ENCODE measurements around the gene F13A1. TPM values are rescaled to one million over a fixed set of nuclear protein-coding genes. Genes with fewer than 3 reads are reported as not detected.

Gene F13A1
- total RNA-seq, 4 donors from 2014 or later = 28.8 to 303 (median 117) TPM

DNA sequence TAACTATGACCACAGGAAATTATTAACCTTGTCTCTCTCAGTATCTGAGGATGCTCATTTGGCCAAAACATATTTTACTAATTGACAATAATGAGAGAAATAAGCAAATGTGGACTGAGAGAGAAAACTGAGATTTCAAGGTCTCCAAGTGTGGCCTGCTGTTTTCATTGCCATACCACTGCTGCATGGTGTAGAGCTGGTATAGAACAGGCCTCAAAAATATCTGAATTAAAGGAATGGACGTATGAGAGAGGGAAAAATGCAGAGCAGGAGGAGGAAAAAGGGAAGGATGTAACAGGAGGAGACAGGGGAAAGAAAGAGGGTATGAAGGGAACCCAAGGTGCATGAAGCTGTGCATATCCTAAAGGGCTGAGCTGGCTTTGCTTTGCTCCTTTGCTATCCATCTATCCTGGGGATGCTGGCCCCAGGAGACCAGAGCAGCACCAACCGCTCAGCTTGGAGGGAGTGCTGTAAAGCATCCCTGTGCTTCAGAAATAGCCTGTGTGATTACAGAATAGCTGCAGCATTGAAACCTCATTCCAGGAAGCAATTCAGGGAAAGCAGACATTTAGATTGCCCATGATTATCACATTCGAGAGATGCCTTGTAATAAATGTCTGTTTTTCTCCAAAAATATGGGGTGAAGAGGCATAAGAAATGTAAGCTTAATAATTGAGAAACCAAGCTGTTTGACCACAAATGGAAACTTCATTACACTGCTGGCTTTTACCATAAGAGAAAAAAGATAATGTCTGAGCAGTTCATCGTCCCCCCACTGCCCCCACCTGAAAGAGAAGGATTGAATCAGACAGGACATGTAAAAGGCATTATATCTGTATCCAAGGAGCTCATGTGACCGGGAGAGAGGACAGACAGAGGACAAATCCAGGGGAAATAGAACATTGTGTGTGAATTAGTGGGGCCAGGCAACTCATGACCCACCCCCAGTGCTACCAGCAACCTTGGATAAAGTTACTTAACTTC lies 80.6 kb downstream of the F13A1 start:
- TF ChIP-seq EP300 (IDR thresholded peaks at IDR 0.05) (no peak), POLR2A (IDR thresholded peaks at IDR 0.05) (no peak), POLR2AphosphoS5 (IDR thresholded peaks at IDR 0.05) (no peak)
- TF ChIP-seq, protein P1, sequence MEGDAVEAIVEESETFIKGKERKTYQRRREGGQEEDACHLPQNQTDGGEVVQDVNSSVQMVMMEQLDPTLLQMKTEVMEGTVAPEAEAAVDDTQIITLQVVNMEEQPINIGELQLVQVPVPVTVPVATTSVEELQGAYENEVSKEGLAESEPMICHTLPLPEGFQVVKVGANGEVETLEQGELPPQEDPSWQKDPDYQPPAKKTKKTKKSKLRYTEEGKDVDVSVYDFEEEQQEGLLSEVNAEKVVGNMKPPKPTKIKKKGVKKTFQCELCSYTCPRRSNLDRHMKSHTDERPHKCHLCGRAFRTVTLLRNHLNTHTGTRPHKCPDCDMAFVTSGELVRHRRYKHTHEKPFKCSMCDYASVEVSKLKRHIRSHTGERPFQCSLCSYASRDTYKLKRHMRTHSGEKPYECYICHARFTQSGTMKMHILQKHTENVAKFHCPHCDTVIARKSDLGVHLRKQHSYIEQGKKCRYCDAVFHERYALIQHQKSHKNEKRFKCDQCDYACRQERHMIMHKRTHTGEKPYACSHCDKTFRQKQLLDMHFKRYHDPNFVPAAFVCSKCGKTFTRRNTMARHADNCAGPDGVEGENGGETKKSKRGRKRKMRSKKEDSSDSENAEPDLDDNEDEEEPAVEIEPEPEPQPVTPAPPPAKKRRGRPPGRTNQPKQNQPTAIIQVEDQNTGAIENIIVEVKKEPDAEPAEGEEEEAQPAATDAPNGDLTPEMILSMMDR (IDR thresholded peaks at IDR 0.05) = no peak
- ATAC-seq = no peak
- Histone ChIP-seq H3K27me3 (no peaks in the 10 kb centered on the region), H3K4me3 (no peak overlapping the region), H3K9me3 (no peaks in the 10 kb centered on the region), H3K4me1 (no peaks in the 10 kb centered on the region), H3K36me3 (no peaks in the 10 kb centered on the region), H3K27ac (no peak overlapping the region)
- 44 to 49% methylated on average over 4 of the region's 5 CpGs for WGBS, 2 donors (ENCODE audit: low coverage in 1 of 2)

DNA sequence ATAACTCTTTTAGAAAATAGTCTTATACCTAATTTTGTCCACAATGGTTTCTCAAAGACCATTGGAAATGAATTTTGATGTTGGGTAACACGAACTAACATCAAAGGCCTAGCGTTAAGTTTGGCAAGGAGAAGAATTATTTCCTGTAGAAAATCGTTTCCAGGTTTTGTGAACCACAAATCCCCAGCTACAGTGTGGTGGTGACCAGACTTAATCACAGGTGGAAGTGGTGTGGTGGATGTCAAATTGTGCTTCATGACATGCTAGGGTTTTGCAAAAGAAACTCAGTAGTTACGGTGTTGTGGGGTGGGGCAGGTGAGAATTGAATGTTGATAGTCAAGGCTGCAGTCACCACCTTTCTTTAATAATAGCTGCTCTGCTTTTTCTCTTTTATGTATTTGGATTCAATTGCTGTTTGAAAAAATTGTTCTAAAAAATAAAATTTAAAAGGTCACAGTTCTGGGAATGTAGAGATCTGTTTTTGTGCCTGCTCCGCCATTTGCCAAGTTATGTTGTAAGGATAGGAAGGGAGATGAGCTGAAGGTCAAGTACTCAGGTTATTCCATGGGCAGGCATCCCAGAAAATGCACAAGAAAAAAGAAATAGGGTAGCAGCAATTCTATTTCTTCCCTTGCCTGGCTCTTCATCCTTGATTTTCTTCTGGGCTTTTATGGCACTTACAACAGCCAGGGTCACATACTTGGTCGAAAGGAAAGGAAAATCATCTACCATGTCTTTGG lies 83.6 kb downstream of the F13A1 start:
- WGBS, 2 donors (ENCODE audit: low coverage in 1 of 2) = 70 to 89% methylated on average over 3 to 6 of the region's 6 CpGs
- no peak for ATAC-seq
- H3K27ac ChIP-seq = no peak overlapping the region
- H3K27me3 ChIP-seq = no peaks in the 10 kb centered on the region
- TF ChIP-seq, protein P1 (IDR thresholded peaks at IDR 0.05) = no peak
- TF ChIP-seq EP300 (IDR thresholded peaks at IDR 0.05) = no peak
- TF ChIP-seq POLR2AphosphoS5 (IDR thresholded peaks at IDR 0.05) = no peak
- no peak for TF ChIP-seq POLR2A (IDR thresholded peaks at IDR 0.05)
- no peak overlapping the region for H3K4me3 ChIP-seq
- H3K36me3 ChIP-seq = no peaks in the 10 kb centered on the region
- H3K4me1 ChIP-seq = no peaks in the 10 kb centered on the region
- no peaks in the 10 kb centered on the region for H3K9me3 ChIP-seq

DNA sequence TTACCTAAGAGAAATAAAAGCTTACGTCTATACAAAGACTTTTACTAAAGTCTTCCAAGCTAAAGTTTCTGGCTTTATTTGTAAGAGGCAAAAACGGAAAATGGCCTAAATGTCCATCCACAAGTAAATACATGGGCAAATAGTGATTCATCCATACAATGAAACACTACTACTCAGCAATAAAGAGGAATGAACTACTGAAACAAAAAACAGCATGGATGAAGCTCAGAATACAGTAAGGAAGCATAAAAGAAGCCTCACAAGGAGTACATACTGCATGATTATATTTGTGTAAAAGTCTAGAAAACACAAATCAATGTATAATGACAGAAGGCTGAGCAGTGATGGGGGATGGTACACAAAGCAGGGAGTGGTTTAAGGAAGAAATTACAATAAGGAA lies 84.7 kb downstream of the F13A1 start:
- WGBS, 2 donors (ENCODE audit: low coverage in 1 of 2) = 70 to 95% methylated on average over 2 of the region's 2 CpGs
- no peak overlapping the region for H3K4me3 ChIP-seq
- H3K27me3 ChIP-seq = no peaks in the 10 kb centered on the region

DNA sequence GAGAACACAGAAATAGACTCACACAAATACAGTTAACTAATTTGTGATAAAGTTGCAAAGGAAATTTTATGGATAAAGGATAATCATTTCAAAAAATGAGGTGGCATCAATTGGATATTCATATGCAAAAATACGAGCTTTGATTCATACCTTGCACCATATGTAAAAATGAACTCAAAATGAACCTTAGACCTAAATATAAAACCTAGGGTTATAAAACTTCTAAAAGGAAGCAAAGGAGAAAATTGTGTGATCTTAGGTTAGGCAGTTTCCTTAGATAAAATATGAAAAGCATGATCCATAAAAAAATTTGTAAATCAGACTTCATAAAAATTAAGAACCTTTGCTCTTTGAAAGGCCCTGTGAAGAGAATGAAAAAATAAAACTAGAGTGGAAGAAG lies 85.5 kb downstream of the F13A1 start:
- TF ChIP-seq, protein P1 (IDR thresholded peaks at IDR 0.05) = no peak
- TF ChIP-seq POLR2AphosphoS5 (IDR thresholded peaks at IDR 0.05) (no peak), POLR2A (IDR thresholded peaks at IDR 0.05) (no peak), EP300 (IDR thresholded peaks at IDR 0.05) (no peak)
- H3K27me3 ChIP-seq = no peaks in the 10 kb centered on the region
- ATAC-seq = no peak
- H3K4me1 ChIP-seq = no peaks in the 10 kb centered on the region
- H3K27ac ChIP-seq = no peak overlapping the region
- 38 to 72% methylated on average over 1 of the region's 1 CpG for whole genome bisulfite sequencing, 2 donors (ENCODE audit: low coverage in 1 of 2)
- no peaks in the 10 kb centered on the region for H3K9me3 ChIP-seq
- no peak overlapping the region for H3K4me3 ChIP-seq
- H3K36me3 ChIP-seq = no peaks in the 10 kb centered on the region

More for the DNA sequence above, 84.7 kb downstream of the F13A1 start:
- TF ChIP-seq POLR2A (IDR thresholded peaks at IDR 0.05) (no peak), POLR2AphosphoS5 (IDR thresholded peaks at IDR 0.05) (no peak), EP300 (IDR thresholded peaks at IDR 0.05) (no peak)
- TF ChIP-seq, protein P1 (IDR thresholded peaks at IDR 0.05) = no peak
- Histone ChIP-seq H3K36me3 (no peaks in the 10 kb centered on the region), H3K9me3 (no peaks in the 10 kb centered on the region), H3K4me1 (no peaks in the 10 kb centered on the region), H3K27ac (no peak overlapping the region)
- ATAC-seq = no peak

Data from gastroesophageal sphincter (tissue), 4 donors.